GM23338 (cell line): ENCODE measurements around the gene PSMD13. TPM values are rescaled to one million over a fixed set of nuclear protein-coding genes. Genes with fewer than 3 reads are reported as not detected.

Experiments
- ATAC-seq: fragments of 200-7000 bp; cut with Tn5 transposase; 3 replicates; pipeline ENCODE4 v1.9.1; 2020
- DNase-seq: peaks from one replicate; pipeline ENCODE4 v3.0.0-alpha.2; 2015; ENCODE audit warnings: low spot score
- H2AFZ ChIP-seq: fragments of 200-600 bp; sonication (generic); 2 replicates; pipeline ENCODE4 v1.8.0; 2016; ENCODE audit warnings: antibody characterized with exemption, mild to moderate bottlenecking, moderate library complexity
- H3F3A ChIP-seq: fragments of 200-600 bp; sonication (generic); replicated peaks from 2 replicates; pipeline ENCODE4 v1.8.0; 2017; ENCODE audit warnings: antibody characterized with exemption, mixed run types, low read depth
- H3K27ac ChIP-seq: fragments of 200-600 bp; sonication (generic); 2 replicates; pipeline ENCODE4 v1.6.1; 2016; ENCODE audit warnings: low read depth
- H3K27me3 ChIP-seq: fragments of 200-600 bp; sonication (generic); 2 replicates; pipeline ENCODE4 v1.8.0; 2016; ENCODE audit warnings: mild to moderate bottlenecking, mixed run types, moderate library complexity; ENCODE audit not compliant: insufficient read depth
- H3K36me3 ChIP-seq: fragments of 200-600 bp; sonication (generic); 2 replicates; pipeline ENCODE4 v1.8.0; 2016; ENCODE audit warnings: mild to moderate bottlenecking; ENCODE audit not compliant: insufficient read depth
- H3K4me1 ChIP-seq: fragments of 200-600 bp; sonication (generic); 2 replicates; pipeline ENCODE4 v1.8.0; 2016; ENCODE audit warnings: mild to moderate bottlenecking, moderate library complexity; ENCODE audit not compliant: insufficient read depth
- H3K4me2 ChIP-seq: fragments of 200-600 bp; sonication (generic); 2 replicates; pipeline ENCODE4 v1.7.1; 2017; ENCODE audit warnings: mixed run types
- H3K4me3 ChIP-seq: fragments of 200-600 bp; sonication (generic); 2 replicates; pipeline ENCODE4 v1.6.1; 2016; ENCODE audit warnings: mixed run types
- H3K79me2 ChIP-seq: fragments of 200-600 bp; sonication (generic); replicated peaks from 2 replicates; pipeline ENCODE4 v1.8.0; 2017; ENCODE audit warnings: mild to moderate bottlenecking; ENCODE audit not compliant: insufficient read depth
- H3K9me2 ChIP-seq: fragments of 200-600 bp; sonication (generic); 2 replicates; pipeline ENCODE4 v1.8.0; 2017; ENCODE audit not compliant: insufficient read depth
- H4K20me1 ChIP-seq: fragments of 200-600 bp; sonication (generic); replicated peaks from 2 replicates; pipeline ENCODE4 v1.8.0; 2017; ENCODE audit warnings: mild to moderate bottlenecking; ENCODE audit not compliant: insufficient read depth
- H3K27ac Mint-ChIP-seq: 2 replicates; pipeline ENCODE4 v1.8.0; 2020; ENCODE audit warnings: inconsistent platforms, mild to moderate bottlenecking, moderate library complexity, mixed read lengths
- H3K27me3 Mint-ChIP-seq: 3 replicates; pipeline ENCODE4 v1.8.0; 2022; ENCODE audit warnings: low read depth, mild to moderate bottlenecking, moderate library complexity, mixed read lengths, inconsistent platforms; ENCODE audit not compliant: insufficient read depth, poor library complexity
- H3K36me3 Mint-ChIP-seq: 3 replicates; pipeline ENCODE4 v1.8.0; 2021; ENCODE audit warnings: low read depth, mild to moderate bottlenecking, inconsistent platforms, moderate library complexity, mixed read lengths
- H3K4me1 Mint-ChIP-seq: 3 replicates; pipeline ENCODE4 v1.8.0; 2020; ENCODE audit warnings: mild to moderate bottlenecking, inconsistent platforms, mixed read lengths
- H3K4me3 Mint-ChIP-seq: 3 replicates; pipeline ENCODE4 v1.8.0; 2021; ENCODE audit warnings: moderate library complexity, mild to moderate bottlenecking, inconsistent platforms, mixed read lengths
- H3K9me3 Mint-ChIP-seq: 3 replicates; pipeline ENCODE4 v1.8.0; 2020; ENCODE audit warnings: moderate library complexity, mild to moderate bottlenecking, inconsistent platforms, mixed read lengths
- CREB1 ChIP-seq: fragments of 250-450 bp; sonication (Bioruptor Pico); IDR thresholded peaks from 2 replicates; pipeline ENCODE4 v1.5.0; 2020; ENCODE audit warnings: low read depth, mild to moderate bottlenecking, moderate library complexity
- EZH2 ChIP-seq: fragments of 200-600 bp; sonication (generic); IDR thresholded peaks from one replicate; pipeline ENCODE4 v1.8.0; 2017; ENCODE audit warnings: antibody characterized with exemption, mild to moderate bottlenecking, low read depth; ENCODE audit not compliant: unreplicated experiment
- EZH2phosphoT487 ChIP-seq: fragments of 200-600 bp; sonication (generic); IDR thresholded peaks from one replicate; pipeline ENCODE4 v1.8.1; 2018; ENCODE audit warnings: antibody characterized with exemption; ENCODE audit not compliant: unreplicated experiment
- JUNB ChIP-seq: IDR thresholded peaks from one replicate; pipeline ENCODE4 v1.6.1; 2016; ENCODE audit warnings: antibody characterized with exemption; ENCODE audit not compliant: unreplicated experiment
- NANOG ChIP-seq: IDR thresholded peaks from 2 replicates; pipeline ENCODE4 v1.6.1; 2016; ENCODE audit warnings: antibody characterized with exemption, borderline replicate concordance
- POLR2AphosphoS5 ChIP-seq: IDR thresholded peaks from 2 replicates; pipeline ENCODE4 v1.6.1; 2016; ENCODE audit warnings: antibody characterized with exemption, low read depth
- STAT1 ChIP-seq: IDR thresholded peaks from one replicate; pipeline ENCODE4 v1.6.1; 2016; ENCODE audit warnings: antibody characterized with exemption; ENCODE audit not compliant: unreplicated experiment
- ZNF114 ChIP-seq: fragments of 250-450 bp; sonication (Bioruptor Pico); IDR thresholded peaks from 2 replicates; pipeline ENCODE4 v1.5.0; 2020; ENCODE audit warnings: mild to moderate bottlenecking, moderate library complexity
- ZNF331 ChIP-seq: fragments of 250-450 bp; sonication (Bioruptor Pico); IDR thresholded peaks from 2 replicates; pipeline ENCODE4 v1.5.0; 2020; ENCODE audit warnings: low read depth, mild to moderate bottlenecking, moderate library complexity
- polyA plus RNA-seq: library from polyadenylated mRNA; unstranded; fragments of >200 nt; fragmentation: Nextera tagmentation; extraction: Ambion mirVana; gene quantifications from 2 replicates; pipeline ENCODE4 v1.2.1, GENCODE V29; 2016
- total RNA-seq: library from RNA; depleted of rRNA; stranded (reverse); fragments of >200 nt; shearing (Covaris generic); gene quantifications from 2 replicates; pipeline ENCODE4 v1.2.3, GENCODE V29; 2014
- TF ChIP-seq, protein P1 (sequence below): fragments of 250-450 bp; sonication (Bioruptor Pico); IDR thresholded peaks from 2 replicates; pipeline ENCODE4 v1.5.0; 2020; ENCODE audit warnings: mild to moderate bottlenecking, moderate library complexity
- TF ChIP-seq, protein P2 (sequence below), 2 experiments: fragments of 200-600 bp in 1 of 2; sonication (generic) in 1 of 2; conservative IDR thresholded peaks; 2 replicates each; pipeline versions ENCODE4 v1.5.1 to v1.6.1; 2016 to 2017; ENCODE audit warnings: antibody characterized with exemption in 2 of 2, low read depth in 2 of 2, mild to moderate bottlenecking in 2 of 2, moderate library complexity in 1 of 2
- TF ChIP-seq, protein P3 (sequence below): IDR thresholded peaks from one replicate; pipeline ENCODE4 v1.6.1; 2018; ENCODE audit warnings: antibody characterized with exemption; ENCODE audit not compliant: unreplicated experiment
- TF ChIP-seq, protein P4 (sequence below): IDR thresholded peaks from 2 replicates; pipeline ENCODE4 v1.6.1; 2016; ENCODE audit warnings: antibody characterized with exemption

Gene PSMD13
- total and polyA plus RNA-seq, 2 experiments from 2014 or later = 111 to 114 TPM

DNA sequence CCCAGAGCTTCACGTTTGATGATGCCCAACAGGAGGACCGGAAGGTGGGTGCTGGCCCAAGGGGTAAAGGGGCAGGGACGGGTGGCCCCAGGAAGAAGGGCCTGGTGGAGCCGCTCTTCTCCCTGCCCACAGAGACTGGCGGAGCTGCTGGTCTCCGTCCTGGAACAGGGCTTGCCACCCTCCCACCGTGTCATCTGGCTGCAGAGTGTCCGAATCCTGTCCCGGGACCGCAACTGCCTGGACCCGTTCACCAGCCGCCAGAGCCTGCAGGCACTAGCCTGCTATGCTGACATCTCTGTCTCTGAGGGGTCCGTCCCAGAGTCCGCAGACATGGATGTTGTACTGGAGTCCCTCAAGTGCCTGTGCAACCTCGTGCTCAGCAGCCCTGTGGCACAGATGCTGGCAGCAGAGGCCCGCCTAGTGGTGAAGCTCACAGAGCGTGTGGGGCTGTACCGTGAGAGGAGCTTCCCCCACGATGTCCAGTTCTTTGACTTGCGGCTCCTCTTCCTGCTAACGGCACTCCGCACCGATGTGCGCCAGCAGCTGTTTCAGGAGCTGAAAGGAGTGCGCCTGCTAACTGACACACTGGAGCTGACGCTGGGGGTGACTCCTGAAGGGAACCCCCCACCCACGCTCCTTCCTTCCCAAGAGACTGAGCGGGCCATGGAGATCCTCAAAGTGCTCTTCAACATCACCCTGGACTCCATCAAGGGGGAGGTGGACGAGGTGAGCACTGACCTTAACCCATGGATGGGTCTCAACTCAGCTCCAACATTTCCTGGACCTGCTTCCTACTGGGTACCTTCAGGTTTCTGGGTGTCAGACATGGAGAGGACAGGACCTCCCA, 27.3 kb upstream of the PSMD13 start:
- Mint-ChIP-seq H3K9me3 (no peaks in the 10 kb centered on the region; the same call in 2 of the 3 replicates), H3K27me3 (peaks cover 14% of the 10 kb centered on the region), H3K4me1 (peaks cover 8% of the 10 kb centered on the region; the same call in 2 of the 3 replicates), H3K4me3 (peak overlapping the region; percentile 99), H3K36me3 (peaks cover 57% of the 10 kb centered on the region), H3K27ac (no peak overlapping the region)
- Histone ChIP-seq H4K20me1 (peaks cover 4% of the 10 kb centered on the region), H3K27me3 (no peaks in the 10 kb centered on the region), H3K4me2 (peak overlapping the region; percentile 100), H3K27ac (no peak overlapping the region), H3K4me3 (peak overlapping the region; percentile 96), H3K9me2 (no peaks in the 10 kb centered on the region), H3F3A (peaks cover 13% of the 10 kb centered on the region), H3K4me1 (peaks cover 12% of the 10 kb centered on the region; the same call in 1 of the 2 replicates), H3K79me2 (peaks cover 27% of the 10 kb centered on the region), H3K36me3 (peaks cover 5% of the 10 kb centered on the region), H2AFZ (no peak overlapping the region)
- ATAC-seq (no peak), DNase-seq (no peak)
- TF ChIP-seq JUNB = no peak
- no peak for TF ChIP-seq ZNF331
- TF ChIP-seq EZH2phosphoT487 = no peak
- TF ChIP-seq, protein P1, sequence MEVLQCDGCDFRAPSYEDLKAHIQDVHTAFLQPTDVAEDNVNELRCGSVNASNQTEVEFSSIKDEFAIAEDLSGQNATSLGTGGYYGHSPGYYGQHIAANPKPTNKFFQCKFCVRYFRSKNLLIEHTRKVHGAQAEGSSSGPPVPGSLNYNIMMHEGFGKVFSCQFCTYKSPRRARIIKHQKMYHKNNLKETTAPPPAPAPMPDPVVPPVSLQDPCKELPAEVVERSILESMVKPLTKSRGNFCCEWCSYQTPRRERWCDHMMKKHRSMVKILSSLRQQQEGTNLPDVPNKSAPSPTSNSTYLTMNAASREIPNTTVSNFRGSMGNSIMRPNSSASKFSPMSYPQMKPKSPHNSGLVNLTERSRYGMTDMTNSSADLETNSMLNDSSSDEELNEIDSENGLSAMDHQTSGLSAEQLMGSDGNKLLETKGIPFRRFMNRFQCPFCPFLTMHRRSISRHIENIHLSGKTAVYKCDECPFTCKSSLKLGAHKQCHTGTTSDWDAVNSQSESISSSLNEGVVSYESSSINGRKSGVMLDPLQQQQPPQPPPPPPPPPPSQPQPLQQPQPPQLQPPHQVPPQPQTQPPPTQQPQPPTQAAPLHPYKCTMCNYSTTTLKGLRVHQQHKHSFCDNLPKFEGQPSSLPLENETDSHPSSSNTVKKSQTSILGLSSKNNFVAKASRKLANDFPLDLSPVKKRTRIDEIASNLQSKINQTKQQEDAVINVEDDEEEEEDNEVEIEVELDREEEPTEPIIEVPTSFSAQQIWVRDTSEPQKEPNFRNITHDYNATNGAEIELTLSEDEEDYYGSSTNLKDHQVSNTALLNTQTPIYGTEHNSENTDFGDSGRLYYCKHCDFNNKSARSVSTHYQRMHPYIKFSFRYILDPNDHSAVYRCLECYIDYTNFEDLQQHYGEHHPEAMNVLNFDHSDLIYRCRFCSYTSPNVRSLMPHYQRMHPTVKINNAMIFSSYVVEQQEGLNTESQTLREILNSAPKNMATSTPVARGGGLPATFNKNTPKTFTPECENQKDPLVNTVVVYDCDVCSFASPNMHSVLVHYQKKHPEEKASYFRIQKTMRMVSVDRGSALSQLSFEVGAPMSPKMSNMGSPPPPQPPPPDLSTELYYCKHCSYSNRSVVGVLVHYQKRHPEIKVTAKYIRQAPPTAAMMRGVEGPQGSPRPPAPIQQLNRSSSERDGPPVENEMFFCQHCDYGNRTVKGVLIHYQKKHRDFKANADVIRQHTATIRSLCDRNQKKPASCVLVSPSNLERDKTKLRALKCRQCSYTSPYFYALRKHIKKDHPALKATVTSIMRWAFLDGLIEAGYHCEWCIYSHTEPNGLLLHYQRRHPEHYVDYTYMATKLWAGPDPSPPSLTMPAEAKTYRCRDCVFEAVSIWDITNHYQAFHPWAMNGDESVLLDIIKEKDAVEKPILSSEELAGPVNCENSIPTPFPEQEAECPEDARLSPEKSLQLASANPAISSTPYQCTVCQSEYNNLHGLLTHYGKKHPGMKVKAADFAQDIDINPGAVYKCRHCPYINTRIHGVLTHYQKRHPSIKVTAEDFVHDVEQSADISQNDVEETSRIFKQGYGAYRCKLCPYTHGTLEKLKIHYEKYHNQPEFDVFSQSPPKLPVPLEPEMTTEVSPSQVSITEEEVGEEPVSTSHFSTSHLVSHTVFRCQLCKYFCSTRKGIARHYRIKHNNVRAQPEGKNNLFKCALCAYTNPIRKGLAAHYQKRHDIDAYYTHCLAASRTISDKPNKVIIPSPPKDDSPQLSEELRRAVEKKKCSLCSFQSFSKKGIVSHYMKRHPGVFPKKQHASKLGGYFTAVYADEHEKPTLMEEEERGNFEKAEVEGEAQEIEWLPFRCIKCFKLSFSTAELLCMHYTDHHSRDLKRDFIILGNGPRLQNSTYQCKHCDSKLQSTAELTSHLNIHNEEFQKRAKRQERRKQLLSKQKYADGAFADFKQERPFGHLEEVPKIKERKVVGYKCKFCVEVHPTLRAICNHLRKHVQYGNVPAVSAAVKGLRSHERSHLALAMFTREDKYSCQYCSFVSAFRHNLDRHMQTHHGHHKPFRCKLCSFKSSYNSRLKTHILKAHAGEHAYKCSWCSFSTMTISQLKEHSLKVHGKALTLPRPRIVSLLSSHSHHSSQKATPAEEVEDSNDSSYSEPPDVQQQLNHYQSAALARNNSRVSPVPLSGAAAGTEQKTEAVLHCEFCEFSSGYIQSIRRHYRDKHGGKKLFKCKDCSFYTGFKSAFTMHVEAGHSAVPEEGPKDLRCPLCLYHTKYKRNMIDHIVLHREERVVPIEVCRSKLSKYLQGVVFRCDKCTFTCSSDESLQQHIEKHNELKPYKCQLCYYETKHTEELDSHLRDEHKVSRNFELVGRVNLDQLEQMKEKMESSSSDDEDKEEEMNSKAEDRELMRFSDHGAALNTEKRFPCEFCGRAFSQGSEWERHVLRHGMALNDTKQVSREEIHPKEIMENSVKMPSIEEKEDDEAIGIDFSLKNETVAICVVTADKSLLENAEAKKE = no peak
- TF ChIP-seq STAT1 = no peak
- no peak for TF ChIP-seq ZNF114 (CRISPR knock-in tag)
- TF ChIP-seq, protein P2, sequence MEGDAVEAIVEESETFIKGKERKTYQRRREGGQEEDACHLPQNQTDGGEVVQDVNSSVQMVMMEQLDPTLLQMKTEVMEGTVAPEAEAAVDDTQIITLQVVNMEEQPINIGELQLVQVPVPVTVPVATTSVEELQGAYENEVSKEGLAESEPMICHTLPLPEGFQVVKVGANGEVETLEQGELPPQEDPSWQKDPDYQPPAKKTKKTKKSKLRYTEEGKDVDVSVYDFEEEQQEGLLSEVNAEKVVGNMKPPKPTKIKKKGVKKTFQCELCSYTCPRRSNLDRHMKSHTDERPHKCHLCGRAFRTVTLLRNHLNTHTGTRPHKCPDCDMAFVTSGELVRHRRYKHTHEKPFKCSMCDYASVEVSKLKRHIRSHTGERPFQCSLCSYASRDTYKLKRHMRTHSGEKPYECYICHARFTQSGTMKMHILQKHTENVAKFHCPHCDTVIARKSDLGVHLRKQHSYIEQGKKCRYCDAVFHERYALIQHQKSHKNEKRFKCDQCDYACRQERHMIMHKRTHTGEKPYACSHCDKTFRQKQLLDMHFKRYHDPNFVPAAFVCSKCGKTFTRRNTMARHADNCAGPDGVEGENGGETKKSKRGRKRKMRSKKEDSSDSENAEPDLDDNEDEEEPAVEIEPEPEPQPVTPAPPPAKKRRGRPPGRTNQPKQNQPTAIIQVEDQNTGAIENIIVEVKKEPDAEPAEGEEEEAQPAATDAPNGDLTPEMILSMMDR (conservative IDR thresholded peaks at IDR 0.05; ENCODE audit: low read depth in 2 of 2) = no peak
- TF ChIP-seq, protein P3, sequence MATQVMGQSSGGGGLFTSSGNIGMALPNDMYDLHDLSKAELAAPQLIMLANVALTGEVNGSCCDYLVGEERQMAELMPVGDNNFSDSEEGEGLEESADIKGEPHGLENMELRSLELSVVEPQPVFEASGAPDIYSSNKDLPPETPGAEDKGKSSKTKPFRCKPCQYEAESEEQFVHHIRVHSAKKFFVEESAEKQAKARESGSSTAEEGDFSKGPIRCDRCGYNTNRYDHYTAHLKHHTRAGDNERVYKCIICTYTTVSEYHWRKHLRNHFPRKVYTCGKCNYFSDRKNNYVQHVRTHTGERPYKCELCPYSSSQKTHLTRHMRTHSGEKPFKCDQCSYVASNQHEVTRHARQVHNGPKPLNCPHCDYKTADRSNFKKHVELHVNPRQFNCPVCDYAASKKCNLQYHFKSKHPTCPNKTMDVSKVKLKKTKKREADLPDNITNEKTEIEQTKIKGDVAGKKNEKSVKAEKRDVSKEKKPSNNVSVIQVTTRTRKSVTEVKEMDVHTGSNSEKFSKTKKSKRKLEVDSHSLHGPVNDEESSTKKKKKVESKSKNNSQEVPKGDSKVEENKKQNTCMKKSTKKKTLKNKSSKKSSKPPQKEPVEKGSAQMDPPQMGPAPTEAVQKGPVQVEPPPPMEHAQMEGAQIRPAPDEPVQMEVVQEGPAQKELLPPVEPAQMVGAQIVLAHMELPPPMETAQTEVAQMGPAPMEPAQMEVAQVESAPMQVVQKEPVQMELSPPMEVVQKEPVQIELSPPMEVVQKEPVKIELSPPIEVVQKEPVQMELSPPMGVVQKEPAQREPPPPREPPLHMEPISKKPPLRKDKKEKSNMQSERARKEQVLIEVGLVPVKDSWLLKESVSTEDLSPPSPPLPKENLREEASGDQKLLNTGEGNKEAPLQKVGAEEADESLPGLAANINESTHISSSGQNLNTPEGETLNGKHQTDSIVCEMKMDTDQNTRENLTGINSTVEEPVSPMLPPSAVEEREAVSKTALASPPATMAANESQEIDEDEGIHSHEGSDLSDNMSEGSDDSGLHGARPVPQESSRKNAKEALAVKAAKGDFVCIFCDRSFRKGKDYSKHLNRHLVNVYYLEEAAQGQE = no peak
- TF ChIP-seq EZH2 = no peak
- TF ChIP-seq CREB1 (CRISPR knock-in tag) = no peak
- no peak for TF ChIP-seq NANOG
- TF ChIP-seq POLR2AphosphoS5 = no peak
- TF ChIP-seq, protein P4, sequence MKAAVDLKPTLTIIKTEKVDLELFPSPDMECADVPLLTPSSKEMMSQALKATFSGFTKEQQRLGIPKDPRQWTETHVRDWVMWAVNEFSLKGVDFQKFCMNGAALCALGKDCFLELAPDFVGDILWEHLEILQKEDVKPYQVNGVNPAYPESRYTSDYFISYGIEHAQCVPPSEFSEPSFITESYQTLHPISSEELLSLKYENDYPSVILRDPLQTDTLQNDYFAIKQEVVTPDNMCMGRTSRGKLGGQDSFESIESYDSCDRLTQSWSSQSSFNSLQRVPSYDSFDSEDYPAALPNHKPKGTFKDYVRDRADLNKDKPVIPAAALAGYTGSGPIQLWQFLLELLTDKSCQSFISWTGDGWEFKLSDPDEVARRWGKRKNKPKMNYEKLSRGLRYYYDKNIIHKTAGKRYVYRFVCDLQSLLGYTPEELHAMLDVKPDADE = no peak
